NCI-H82 treated with DMSO at 0.1 percent for 48 hours (cell line): ENCODE results near the gene CD244.

ENCODE experiments used
- DNase-seq: peaks from one replicate; lab custom pipeline; 2025; ENCODE audit not compliant: unreplicated experiment; lab: John Stamatoyannopoulos, UW

Gene CD244

GRCh38 chr1:160813215-160813614, 49.5 kb downstream of the CD244 start:
- no peak for DNase-seq

GRCh38 chr1:160811147-160811546, 51.5 kb downstream of the CD244 start:
- DNase-seq, result no peak

GRCh38 chr1:160810486-160810885, 52.2 kb downstream of the CD244 start:
- no peak for DNase-seq

- no peak for DNase-seq
Observed at GRCh38 chr1:160808289-160808688, 54.4 kb downstream of the CD244 start.

- no peak for DNase-seq
Observed at GRCh38 chr1:160807738-160808137, 54.9 kb downstream of the CD244 start.

GRCh38 chr1:160807247-160807646, 55.4 kb downstream of the CD244 start:
- DNase-seq, result no peak

- no peak for DNase-seq
Observed at GRCh38 chr1:160806784-160807183, 55.9 kb downstream of the CD244 start.

GRCh38 chr1:160806109-160806665, 56.5 kb downstream of the CD244 start:
- DNase-seq, result no peak

- no peak for DNase-seq
Observed at GRCh38 chr1:160801836-160802580, 60.7 kb downstream of the CD244 start.

- no peak for DNase-seq
Observed at GRCh38 chr1:160800645-160801408, 61.9 kb downstream of the CD244 start.

- DNase-seq, result no peak
Observed at GRCh38 chr1:160800142-160800541, 62.5 kb downstream of the CD244 start.

- no peak for DNase-seq
Observed at GRCh38 chr1:160799641-160800040, 63.0 kb downstream of the CD244 start.

- no peak for DNase-seq
Observed at GRCh38 chr1:160798439-160798838, 64.2 kb downstream of the CD244 start.

GRCh38 chr1:160797861-160798273, 64.8 kb downstream of the CD244 start:
- DNase-seq, result no peak

GRCh38 chr1:160797271-160797709, 65.4 kb downstream of the CD244 start:
- DNase-seq, result no peak

- no peak for DNase-seq
Observed at GRCh38 chr1:160795951-160796383, 66.7 kb downstream of the CD244 start, which contains the start of gene LY9. Gene LY9, plus strand, starts transcription at chr1:160796174. Its CDS starts 14 bp downstream, at chr1:160796188.

- DNase-seq, result no peak
Observed at GRCh38 chr1:160794376-160794775, 68.3 kb downstream of the CD244 start.

GRCh38 chr1:160789702-160790611, 72.7 kb downstream of the CD244 start:
- DNase-seq, result no peak

- DNase-seq, result no peak
Observed at GRCh38 chr1:160789051-160789701, 73.5 kb downstream of the CD244 start.
